Immature natural killer cell (primary cell): Measurements from ENCODE around the gene TRIM44. TPM values are rescaled to one million over a fixed set of nuclear protein-coding genes. Genes with fewer than 3 reads are reported as not detected.

Experiments
- DNase-seq, 3 donors: peaks; one replicate each; pipeline ENCODE4 v3.0.0; 2022; ENCODE audit warnings: mixed read lengths in 1 of 3
- H3K27ac Mint-ChIP-seq, 6 donors: one replicate each; pipeline ENCODE4 v1.8.0; 2020; ENCODE audit warnings: mixed read lengths in 6 of 6, mild to moderate bottlenecking in 5 of 6, inconsistent platforms in 4 of 6, moderate library complexity in 3 of 6
- H3K27me3 Mint-ChIP-seq, 3 donors: one replicate each; pipeline ENCODE4 v1.8.0; 2020 to 2021; ENCODE audit warnings: low read depth in 3 of 3, mild to moderate bottlenecking in 3 of 3, mixed read lengths in 3 of 3, moderate library complexity in 3 of 3, inconsistent platforms in 1 of 3
- H3K36me3 Mint-ChIP-seq, 3 donors: one replicate each; pipeline ENCODE4 v1.8.0; 2020; ENCODE audit warnings: mixed read lengths in 3 of 3, inconsistent platforms in 2 of 3, mild to moderate bottlenecking in 2 of 3
- H3K4me1 Mint-ChIP-seq, 2 donors: one replicate each; pipeline ENCODE4 v1.8.0; 2020; ENCODE audit warnings: inconsistent platforms in 2 of 2, mild to moderate bottlenecking in 2 of 2, mixed read lengths in 2 of 2, moderate library complexity in 1 of 2
- H3K4me3 Mint-ChIP-seq, 5 donors: one replicate each; pipeline ENCODE4 v1.8.0; 2020; ENCODE audit warnings: mild to moderate bottlenecking in 5 of 5, mixed read lengths in 5 of 5, inconsistent platforms in 3 of 5, moderate library complexity in 3 of 5
- H3K9me3 Mint-ChIP-seq, 6 donors: one replicate each; pipeline ENCODE4 v1.8.0; 2020; ENCODE audit warnings: mild to moderate bottlenecking in 6 of 6, mixed read lengths in 6 of 6, inconsistent platforms in 4 of 6, moderate library complexity in 3 of 6
- polyA plus RNA-seq, 3 donors: library from polyadenylated mRNA; unstranded; fragments of 300-500 nt; fragmentation: Illumina TruSeq; gene quantifications; one replicate each; pipeline ENCODE4 v1.2.3, GENCODE V29; 2021

TRIM44 gene
- polyA plus RNA-seq, 3 donors from 2014 or later: 36.0 to 55.3 (median 41.1) TPM

DNA sequence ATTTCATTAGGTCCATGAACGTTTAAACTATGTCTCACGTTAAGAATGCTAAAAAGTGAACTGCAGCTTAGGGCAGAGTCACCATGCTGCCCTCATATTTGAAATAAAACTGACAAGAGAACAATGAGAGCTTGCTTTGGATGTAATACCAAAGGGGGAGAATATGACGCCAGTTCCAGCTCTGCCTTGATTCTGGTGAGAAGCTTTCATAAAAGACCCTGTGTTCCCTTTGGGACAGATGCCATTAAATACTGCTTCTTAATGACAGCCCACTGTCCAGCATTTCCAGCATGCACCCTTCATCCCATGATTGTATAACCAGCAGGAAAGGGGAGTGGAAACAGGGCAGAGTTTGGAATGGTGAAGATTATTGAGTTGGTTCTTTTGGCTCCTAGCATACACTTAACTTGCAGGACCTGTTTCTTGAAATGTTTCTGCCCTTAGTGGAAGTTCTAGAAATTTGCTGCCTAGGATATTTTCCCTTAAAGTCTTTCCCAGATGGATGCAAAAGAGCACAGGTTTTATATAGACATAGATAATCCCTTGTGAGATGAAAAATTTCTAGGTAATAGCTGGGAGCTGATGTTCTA lies 142.0 kb downstream of the TRIM44 start:
- H3K4me1 Mint-ChIP-seq: peaks cover 22 to 25% of the 10 kb centered on the region in 2 donors
- H3K27me3 Mint-ChIP-seq: no peaks in the 10 kb centered on the region

DNA sequence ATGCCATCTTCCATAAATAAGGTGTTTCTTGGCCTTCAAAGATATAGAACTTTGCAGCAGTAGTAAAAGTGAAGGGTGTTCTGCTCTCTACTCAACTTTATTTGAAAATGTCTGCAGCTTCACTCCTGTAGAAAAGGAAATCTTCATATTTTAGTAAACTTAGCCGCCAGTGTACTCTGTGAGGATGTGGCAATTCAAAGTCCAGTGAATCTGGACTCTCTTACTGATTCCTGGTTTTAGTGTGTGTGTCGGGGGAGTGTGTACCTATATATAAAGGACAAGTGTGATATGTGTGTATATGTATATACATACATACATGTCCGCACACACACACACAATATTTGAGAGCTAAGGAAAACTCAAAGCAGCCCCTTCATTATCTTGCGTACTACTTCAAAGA lies 147.0 kb downstream of the TRIM44 start:
- H3K4me1 Mint-ChIP-seq: peaks cover 0 to 4% of the 10 kb centered on the region in 2 donors
- no peak overlapping the region for H3K4me3 Mint-ChIP-seq
- H3K9me3 Mint-ChIP-seq: no peaks in the 10 kb centered on the region
- no peak for DNase-seq
- H3K27me3 Mint-ChIP-seq: peaks cover 0 to 2% (median 0%) of the 10 kb centered on the region in 3 donors
- H3K27ac Mint-ChIP-seq: no peak overlapping the region
- peaks cover 0 to 13% (median 4%) of the 10 kb centered on the region in 3 donors for H3K36me3 Mint-ChIP-seq

More for the DNA sequence above, 142.0 kb downstream of the TRIM44 start:
- no peak overlapping the region for H3K4me3 Mint-ChIP-seq
- H3K36me3 Mint-ChIP-seq: peaks cover 0 to 13% (median 9%) of the 10 kb centered on the region in 3 donors
- no peak overlapping the region for H3K27ac Mint-ChIP-seq
- no peaks in the 10 kb centered on the region for H3K9me3 Mint-ChIP-seq
- DNase-seq: no peak

DNA sequence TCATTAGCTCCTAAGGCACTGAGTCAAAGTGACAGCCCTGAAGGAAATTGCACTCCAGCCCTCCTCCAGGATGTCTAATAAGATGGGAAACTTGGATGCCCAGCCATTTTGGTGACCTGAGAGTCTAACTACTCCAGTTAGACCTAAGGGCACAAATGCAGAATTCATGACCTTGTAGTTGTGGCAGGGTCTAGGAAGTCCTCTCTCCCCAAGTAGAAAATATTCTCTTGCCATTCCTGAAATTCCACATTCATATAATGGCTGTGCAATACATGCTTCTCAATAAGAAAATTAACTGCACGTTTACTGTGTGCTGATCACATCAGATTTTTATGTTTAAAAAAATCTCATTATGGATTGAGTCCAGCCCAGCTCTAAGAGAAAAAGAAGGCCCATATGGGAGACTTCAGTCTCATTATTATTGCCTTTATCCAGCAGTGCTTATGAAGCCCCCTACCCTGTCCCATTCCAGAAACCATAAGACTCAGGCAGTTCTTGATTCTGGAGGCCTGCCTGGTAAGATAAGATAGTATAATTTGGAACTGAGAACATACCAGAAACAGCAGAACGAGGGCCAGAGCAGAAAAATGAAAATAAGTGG lies 147.6 kb downstream of the TRIM44 start:
- Mint-ChIP-seq H3K4me1 (peaks cover 0 to 4% of the 10 kb centered on the region in 2 donors), H3K4me3 (no peak overlapping the region), H3K27me3 (peaks cover 0 to 2% (median 0%) of the 10 kb centered on the region in 3 donors), H3K27ac (no peak overlapping the region), H3K9me3 (no peaks in the 10 kb centered on the region), H3K36me3 (peaks cover 0 to 13% (median 4%) of the 10 kb centered on the region in 3 donors)
- no peak for DNase-seq

GRCh38 chr11:35811783-35812182 lies 149.2 kb downstream of the TRIM44 start:
- Mint-ChIP-seq H3K27ac (peak overlapping the region in 2 of 6 donors; percentile 9 to 26), H3K27me3 (peaks cover 0 to 2% (median 0%) of the 10 kb centered on the region in 3 donors), H3K4me1 (peaks cover 0 to 4% of the 10 kb centered on the region in 2 donors), H3K9me3 (no peaks in the 10 kb centered on the region), H3K4me3 (no peak overlapping the region), H3K36me3 (peaks cover 2 to 4% (median 3%) of the 10 kb centered on the region in 3 donors)
- DNase-seq: no peak

GRCh38 chr11:35812828-35813227 lies 150.3 kb downstream of the TRIM44 start:
- Mint-ChIP-seq H3K4me1 (peaks cover 0 to 4% of the 10 kb centered on the region in 2 donors), H3K27ac (peak overlapping the region in 1 of 6 donors; percentile 8), H3K36me3 (peaks cover 0 to 13% (median 8%) of the 10 kb centered on the region in 3 donors)

GRCh38 chr11:35814081-35814695 lies 151.6 kb downstream of the TRIM44 start:
- Mint-ChIP-seq H3K4me1 (peaks cover 0 to 4% of the 10 kb centered on the region in 2 donors), H3K27me3 (peaks cover 0 to 2% (median 0%) of the 10 kb centered on the region in 3 donors), H3K9me3 (no peaks in the 10 kb centered on the region), H3K36me3 (peaks cover 0 to 10% (median 8%) of the 10 kb centered on the region in 3 donors), H3K27ac (no peak overlapping the region), H3K4me3 (no peak overlapping the region)
- no peak for DNase-seq

More at GRCh38 chr11:35812828-35813227, 150.3 kb downstream of the TRIM44 start:
- Mint-ChIP-seq H3K27me3 (peaks cover 0 to 2% (median 0%) of the 10 kb centered on the region in 3 donors), H3K9me3 (no peaks in the 10 kb centered on the region), H3K4me3 (no peak overlapping the region)
- no peak for DNase-seq

- H3K27ac Mint-ChIP-seq: no peak overlapping the region
- no peaks in the 10 kb centered on the region for H3K9me3 Mint-ChIP-seq
- peaks cover 0 to 10% (median 8%) of the 10 kb centered on the region in 3 donors for H3K36me3 Mint-ChIP-seq
- H3K4me1 Mint-ChIP-seq: peaks cover 0 to 4% of the 10 kb centered on the region in 2 donors
- no peak for DNase-seq
- H3K27me3 Mint-ChIP-seq: peaks cover 0 to 2% (median 0%) of the 10 kb centered on the region in 3 donors
- no peak overlapping the region for H3K4me3 Mint-ChIP-seq
Measured at GRCh38 chr11:35814720-35815305, 152.2 kb downstream of the TRIM44 start.

GRCh38 chr11:35815556-35816315 lies 153.2 kb downstream of the TRIM44 start:
- Mint-ChIP-seq H3K4me1 (peaks cover 0 to 4% of the 10 kb centered on the region in 2 donors), H3K27ac (no peak overlapping the region), H3K4me3 (no peak overlapping the region), H3K27me3 (peaks cover 0 to 2% (median 0%) of the 10 kb centered on the region in 3 donors), H3K36me3 (peaks cover 0 to 10% (median 8%) of the 10 kb centered on the region in 3 donors), H3K9me3 (no peaks in the 10 kb centered on the region)
- no peak for DNase-seq

- Mint-ChIP-seq H3K27me3 (peaks cover 0 to 6% (median 1%) of the 10 kb centered on the region in 3 donors), H3K4me3 (no peak overlapping the region), H3K36me3 (peaks cover 0 to 10% (median 8%) of the 10 kb centered on the region in 3 donors), H3K27ac (no peak overlapping the region), H3K4me1 (peaks cover 13 to 16% of the 10 kb centered on the region in 2 donors), H3K9me3 (no peaks in the 10 kb centered on the region)
- no peak for DNase-seq
Measured at GRCh38 chr11:35820614-35821013, 158.0 kb downstream of the TRIM44 start.

DNA sequence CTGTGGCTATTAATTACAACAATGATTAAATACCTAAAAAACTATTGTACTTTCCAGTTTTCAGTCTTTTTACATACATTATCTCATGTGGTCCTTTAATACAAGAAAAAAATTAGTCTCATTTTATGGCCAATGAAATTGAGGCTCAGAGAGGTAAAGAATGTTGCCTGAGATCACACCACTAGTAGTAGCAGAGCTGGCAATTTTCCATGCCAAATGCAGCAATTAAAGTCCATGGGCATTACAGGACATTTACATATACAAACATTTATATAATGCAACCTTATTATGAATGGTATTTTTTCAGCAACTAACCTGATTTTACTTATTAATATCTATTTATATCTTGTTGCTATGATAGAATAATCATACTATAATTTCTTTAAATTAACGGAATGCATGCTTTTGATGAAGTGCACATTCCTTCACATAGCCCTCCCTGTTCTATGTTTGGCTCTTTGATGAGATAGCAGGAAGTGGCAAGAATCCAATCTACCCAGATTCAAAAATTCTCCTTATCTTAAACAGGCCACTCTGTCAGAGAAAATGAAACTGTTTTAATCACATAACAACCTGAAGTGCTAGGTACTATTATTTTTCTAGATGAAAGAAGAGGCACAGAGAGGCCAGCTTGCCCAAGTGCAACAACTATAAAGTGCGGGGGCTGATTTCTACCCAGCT lies 160.4 kb downstream of the TRIM44 start:
- H3K27me3 Mint-ChIP-seq: peaks cover 0 to 7% (median 3%) of the 10 kb centered on the region in 3 donors
- no peaks in the 10 kb centered on the region for H3K36me3 Mint-ChIP-seq
- H3K4me1 Mint-ChIP-seq: peaks cover 13 to 16% of the 10 kb centered on the region in 2 donors
- H3K9me3 Mint-ChIP-seq: no peaks in the 10 kb centered on the region
- no peak overlapping the region for H3K4me3 Mint-ChIP-seq
- no peak for DNase-seq
- H3K27ac Mint-ChIP-seq: no peak overlapping the region

DNA sequence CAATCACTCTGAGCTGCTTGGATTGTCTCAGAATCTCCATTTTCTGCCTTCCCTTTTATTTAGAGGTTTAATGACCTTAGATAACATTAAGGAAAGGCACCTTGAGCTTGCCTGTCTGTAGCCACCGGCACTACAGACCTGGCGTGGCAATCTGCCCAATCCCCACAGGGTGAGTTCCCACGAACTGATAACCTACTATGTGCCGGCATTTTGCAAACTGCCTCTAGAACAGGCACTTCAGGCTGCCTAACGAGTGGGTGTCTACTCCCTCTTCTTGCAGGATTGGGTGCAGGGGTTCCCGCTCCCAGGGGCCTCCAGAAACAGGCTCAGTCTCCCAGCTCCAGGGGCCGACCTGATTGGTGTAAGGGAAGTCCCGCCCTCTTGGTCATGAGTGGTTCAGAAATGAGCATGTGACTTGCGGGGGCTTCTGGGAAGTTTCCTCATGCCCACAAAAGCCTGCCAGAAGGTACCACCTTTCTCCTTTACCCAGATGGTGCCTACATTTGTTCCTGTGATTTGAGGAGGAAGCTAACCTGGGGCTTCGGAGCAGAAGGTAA lies 161.2 kb downstream of the TRIM44 start:
- H3K36me3 Mint-ChIP-seq: no peaks in the 10 kb centered on the region
- DNase-seq: no peak

GRCh38 chr11:35825386-35825785 lies 162.8 kb downstream of the TRIM44 start:
- H3K27me3 Mint-ChIP-seq: peaks cover 0 to 7% (median 3%) of the 10 kb centered on the region in 3 donors
- peaks cover 13 to 16% of the 10 kb centered on the region in 2 donors for H3K4me1 Mint-ChIP-seq
- no peak overlapping the region for H3K27ac Mint-ChIP-seq
- DNase-seq: no peak
- no peaks in the 10 kb centered on the region for H3K9me3 Mint-ChIP-seq
- H3K36me3 Mint-ChIP-seq: no peaks in the 10 kb centered on the region
- no peak overlapping the region for H3K4me3 Mint-ChIP-seq

More for the DNA sequence above, 161.2 kb downstream of the TRIM44 start:
- no peak overlapping the region for H3K4me3 Mint-ChIP-seq
- peaks cover 13 to 16% of the 10 kb centered on the region in 2 donors for H3K4me1 Mint-ChIP-seq
- H3K9me3 Mint-ChIP-seq: no peaks in the 10 kb centered on the region
- no peak overlapping the region for H3K27ac Mint-ChIP-seq
- H3K27me3 Mint-ChIP-seq: peaks cover 0 to 7% (median 3%) of the 10 kb centered on the region in 3 donors
